Midbrain (tissue), 1 donor: ENCODE results near the gene FOXD2.
A peak's percentile ranks its signal among the peaks of the same experiment; 100 is the strongest.
"Not testable (repeated sequence)": the region's sequence is repeated elsewhere in the genome, so short reads cannot be mapped to it uniquely, and the experiment has no call there.

ENCODE experiments used
- DNase-seq: peaks from one replicate; lab custom pipeline; 2025; lab: John Stamatoyannopoulos, UW

Gene FOXD2

DNA sequence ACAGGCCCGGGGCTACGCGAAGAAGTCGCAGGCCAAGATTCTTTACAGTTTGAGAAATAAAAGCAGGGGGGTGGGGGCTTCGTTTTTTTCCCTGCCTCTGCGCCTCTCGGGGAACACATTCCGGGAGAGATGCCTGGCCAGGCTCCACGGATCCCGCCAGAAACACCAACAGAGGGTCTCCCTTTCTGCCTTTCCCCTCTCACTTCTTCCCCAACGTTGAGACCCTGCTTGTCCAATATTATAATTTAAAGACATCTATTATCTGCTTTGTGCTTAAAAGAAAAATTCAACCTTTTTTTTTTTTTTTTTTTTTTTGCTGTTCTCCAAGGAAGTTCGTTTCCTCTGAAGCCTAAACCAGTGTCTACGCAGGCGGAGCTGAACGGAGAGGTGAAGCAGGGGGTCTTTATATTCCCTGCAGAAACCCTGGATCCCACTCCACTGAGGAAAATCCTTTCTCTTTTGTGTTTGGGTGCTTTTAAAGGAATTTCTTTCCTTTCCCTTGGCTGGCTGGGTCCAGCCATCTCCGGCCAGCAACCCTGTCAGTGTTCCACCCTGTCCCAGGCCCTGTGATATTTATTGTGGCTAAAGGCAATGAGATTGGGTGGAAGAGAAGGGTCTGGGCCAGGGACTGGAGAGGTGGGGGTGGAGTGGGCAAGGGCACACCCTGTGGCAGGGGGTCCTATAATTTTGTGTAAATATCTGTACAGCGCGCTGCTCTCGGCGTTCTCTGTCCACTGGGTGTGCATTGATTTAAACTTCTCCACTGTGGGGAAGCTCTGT lies 2.2 kb downstream of the FOXD2 start:
- no peak for DNase-seq

DNA sequence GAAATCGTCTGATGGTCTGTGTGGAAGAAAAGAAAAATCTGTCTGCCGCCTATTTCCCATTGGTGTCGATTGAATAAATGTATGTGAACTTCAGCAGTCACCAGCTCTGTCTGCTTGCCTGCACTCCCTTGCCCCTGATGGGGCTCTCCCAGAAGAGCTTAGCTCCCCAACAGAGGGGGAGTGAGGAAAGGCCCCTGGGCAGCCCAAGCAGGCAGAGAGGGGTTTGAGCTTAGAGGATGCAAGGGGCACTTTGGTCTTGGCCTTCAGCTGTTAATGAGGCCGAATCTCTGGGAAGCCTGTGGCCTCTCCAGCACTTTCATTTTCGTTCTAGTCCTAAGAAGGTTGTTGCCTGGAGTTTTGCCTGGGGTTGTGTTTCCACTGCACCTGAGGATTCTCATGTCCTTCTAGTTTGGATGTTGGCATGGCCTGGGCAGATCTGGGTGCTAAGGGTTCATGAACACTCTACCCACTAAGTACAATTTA lies 2.8 kb downstream of the FOXD2 start:
- DNase-seq, result no peak

DNA sequence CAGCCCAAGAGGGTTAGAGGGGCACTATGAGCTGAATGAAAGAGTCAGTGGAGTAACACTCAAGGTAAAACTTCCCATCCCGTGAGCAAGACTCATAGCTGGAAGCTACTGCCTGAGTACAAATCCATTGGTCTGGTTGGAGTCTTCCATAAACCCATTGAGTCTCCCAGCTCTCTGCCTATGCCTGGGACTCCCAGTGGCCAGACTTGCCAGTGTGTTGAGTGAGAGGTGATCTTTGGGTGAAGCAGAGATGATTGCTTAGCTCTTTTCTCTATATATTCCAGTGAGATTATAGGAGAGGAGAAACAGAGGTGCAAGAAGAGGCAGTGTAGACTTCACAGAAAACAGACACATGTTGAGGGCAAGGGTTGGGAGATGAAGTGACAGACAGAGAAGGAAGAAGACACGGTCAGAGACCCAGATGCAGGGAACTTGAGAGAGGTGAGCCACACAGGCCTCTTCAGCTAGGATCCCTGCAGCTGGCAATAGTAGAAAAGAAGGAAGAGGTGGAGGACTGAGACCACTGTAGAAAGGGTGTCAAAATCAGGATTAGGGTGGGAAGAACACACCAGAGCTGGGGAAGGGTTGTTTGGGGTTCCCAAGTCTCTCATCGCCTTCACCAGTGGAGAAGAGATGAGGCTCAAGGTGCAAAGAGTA lies 3.7 kb downstream of the FOXD2 start:
- no peak for DNase-seq

DNA sequence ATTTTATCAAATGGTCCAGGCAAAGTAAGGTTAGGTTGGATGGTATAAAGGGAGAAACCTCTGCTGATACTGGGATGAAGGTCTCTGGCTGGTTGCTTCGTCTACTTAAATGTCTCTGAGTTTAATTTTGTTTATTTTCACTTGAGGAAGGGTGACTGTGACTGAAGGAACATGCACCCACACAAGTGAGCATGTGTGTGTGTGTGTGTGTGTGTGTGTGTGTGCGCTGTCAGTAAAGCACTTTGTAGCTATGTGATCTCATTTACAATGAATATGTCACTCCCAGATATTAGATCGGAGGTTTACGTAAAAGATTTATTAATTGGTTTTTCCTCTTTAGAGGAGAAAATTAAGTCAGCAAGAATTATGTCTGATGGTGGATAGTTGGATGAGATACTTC lies 4.4 kb downstream of the FOXD2 start:
- no peak for DNase-seq

DNA sequence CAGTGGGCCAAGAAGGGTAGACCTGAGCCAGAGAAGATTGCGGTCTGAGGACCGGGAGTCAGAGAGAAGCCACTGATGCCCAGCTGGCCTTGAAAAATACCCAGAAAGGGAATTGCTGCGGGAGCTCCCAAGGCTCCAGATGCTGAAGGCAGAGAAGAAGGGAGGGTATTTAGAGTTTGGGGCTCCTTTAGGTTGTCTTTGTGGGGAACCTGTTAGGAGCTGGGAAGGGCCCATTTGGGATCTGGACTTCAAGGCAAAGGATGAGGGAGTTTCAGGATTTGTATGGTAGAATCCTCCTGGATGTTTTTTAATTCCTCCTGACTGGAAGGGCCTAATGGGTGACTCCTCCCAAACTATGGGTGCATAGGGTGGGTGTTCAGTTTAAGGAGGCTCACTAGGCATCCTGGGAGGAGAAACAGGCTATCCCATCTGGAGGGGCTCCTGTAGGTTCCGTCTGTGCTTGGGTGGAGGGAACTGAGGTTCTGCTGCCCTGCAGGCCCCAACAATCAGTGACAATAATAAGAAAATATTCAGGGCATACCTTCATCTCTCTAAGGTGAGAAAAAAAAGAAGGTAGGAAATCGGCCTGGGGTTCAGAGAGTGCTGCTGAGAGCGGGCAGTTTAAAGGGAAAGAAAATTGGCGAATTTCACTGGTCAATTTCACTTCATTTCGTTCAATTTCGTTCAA lies 5.1 kb downstream of the FOXD2 start:
- no peak for DNase-seq

DNA sequence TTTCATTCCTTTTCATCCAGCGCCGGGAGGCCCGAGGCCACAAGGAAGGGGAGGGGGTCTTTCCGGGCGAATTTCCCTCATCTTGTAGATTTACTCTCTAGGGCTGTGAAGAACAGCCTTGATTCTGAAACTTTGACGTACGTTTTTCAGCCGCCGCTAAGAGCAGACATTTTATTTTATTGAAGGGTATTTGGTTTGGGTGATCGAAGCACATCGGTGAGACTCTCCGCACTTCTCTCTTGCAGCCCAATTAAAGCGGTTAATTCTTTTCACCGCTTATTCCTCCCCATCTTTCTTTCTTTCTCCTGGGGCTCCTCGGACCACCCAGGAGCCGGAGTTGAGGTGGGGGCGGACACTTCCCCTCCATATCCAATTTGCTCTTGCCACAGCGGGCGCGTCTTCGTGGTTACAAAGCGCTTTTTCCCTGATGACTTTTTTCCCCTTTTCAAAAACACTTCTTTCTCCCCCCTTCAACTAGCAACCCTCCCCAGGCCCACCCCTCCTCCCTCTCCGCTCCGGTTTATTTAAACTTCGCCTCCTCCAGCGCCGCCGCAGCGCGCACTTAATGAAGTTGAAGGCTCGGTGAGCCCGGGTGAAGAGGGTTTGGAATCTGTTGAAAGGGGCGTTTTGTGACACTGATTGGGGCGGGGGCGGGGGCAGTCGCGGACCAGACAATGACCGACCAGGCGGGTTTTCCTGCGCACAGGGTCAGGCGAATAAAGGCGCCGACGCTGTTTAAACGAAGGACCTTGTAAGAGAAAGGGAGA lies 5.9 kb downstream of the FOXD2 start:
- DNase-seq, result no peak

DNA sequence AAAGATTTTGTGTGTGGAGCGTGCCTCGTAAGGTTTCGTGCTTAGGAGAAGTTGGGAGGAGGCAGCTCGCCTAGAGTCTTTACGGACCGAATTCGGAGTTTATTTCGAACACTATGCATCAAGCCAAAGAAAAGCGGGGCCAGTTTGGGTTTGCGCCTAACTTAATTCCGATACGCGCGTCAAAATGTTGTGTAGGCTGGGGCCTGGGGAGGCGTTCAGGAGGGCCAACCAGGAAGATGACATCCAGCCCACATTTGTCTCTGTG lies 6.4 kb downstream of the FOXD2 start:
- no peak for DNase-seq

DNA sequence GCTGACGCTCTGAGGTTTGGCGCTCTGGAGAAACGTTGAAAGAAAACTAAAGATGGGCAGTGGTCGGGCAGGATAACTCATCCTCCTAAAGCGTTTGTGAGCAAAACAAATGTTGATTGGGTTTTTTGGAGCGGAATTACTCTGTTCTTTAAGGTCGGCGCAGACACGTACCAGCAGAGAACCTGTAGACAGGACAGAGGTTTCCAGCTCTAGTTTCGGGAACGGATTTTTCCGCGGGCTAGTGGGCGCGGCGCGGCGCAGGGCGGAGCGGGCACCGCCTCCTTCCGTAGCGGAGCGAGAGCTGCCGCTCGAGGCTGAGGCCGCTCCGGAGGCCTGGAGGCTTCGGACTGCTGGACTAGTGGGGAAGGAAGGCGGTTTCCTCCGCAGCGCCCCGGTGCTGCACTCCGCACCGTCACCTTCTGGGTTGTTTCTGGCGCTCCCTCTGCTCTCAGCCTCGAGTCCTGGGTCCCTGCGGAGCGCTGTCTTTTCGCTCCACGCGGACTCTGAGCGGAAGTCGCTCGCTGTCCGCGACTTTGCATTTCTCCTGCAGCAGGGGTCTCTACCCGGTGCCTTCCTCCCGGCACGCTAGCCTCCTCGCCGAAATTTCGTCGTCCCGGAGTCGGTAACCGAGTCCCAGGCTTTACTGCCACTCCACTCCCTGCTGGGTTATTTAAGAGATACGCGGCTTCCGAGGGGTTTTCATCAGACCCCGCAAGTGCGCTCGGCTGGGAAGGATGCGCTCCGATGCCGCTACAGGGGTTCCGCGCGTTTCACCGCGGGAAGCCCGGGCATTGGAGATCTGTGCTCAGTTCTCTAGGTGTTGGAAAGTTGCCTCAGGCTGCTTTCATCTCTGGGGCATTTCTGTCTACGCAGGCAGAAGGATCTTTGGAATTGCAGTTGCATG lies 7.0 kb downstream of the FOXD2 start:
- no peak for DNase-seq

DNA sequence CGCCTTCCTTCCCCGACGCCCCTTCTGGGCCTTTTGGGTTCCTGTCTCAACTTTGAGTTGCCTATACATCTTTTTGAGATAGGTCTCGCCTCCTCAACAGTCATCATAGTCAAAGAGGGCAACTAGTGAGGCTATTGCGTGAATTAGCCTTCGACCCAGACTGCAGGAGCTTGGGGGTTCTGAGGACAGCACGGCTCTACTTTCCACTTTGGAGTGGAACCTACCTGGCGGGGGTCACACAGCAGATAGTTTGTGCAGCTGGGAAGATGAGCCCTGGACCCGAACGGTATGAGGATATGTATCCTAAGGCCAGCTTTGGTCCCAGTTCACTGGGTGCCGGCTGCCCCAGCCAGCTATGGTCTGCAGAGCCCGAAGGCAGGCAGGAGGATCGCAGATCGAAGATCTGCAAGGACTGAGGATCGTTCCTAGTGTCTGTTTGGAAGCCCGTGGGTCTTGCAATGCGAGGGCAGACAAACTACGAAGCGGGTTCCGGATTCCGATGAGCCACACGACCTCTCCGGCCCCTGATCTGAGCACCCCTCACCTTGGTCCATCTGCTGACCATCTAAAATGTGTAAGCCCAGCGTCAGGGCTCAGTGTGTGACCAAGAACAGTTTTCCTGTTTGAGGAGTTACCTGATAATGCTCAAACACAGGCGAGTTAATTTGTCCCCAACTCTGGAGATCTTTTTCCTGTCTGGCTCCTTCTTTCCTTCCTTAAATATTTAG lies 8.1 kb downstream of the FOXD2 start:
- DNase-seq, result no peak

DNA sequence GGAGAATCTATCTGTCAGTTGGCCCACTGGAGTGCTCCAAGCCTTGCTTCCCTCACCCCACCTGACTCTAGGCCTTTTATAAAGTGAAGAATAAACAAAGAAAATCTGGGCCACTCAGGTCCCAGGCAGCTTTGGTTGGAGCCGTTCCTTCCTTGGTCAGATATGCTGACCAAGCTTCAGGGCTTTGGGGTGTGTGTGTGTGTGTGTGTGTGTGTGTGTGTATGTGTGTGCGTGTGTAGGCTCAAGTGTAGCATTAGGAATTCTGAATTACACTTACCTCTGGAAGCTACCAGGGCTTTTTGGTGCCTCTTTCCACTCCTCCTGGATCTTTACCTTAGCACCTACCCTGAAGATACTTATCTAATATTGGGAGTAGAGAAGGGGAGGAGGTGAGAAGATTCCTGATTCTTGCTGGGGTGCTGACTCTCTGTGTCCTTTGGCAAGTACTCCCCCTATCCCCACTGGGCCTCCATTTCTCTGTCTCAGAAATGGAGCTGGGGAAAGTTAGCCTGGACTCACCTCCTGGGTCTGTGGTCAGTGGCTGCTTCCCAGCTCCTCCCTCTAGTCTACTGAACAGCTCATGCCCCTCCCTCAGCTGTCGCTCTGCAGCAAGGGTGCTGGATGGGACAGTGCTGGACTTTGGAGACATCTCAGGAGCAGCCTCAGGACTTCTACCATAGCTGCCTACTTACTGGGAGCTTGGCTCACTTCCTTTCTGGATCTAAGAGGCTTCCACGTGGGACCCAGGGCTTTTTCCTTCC lies 10.8 kb downstream of the FOXD2 start:
- DNase-seq, result no peak

DNA sequence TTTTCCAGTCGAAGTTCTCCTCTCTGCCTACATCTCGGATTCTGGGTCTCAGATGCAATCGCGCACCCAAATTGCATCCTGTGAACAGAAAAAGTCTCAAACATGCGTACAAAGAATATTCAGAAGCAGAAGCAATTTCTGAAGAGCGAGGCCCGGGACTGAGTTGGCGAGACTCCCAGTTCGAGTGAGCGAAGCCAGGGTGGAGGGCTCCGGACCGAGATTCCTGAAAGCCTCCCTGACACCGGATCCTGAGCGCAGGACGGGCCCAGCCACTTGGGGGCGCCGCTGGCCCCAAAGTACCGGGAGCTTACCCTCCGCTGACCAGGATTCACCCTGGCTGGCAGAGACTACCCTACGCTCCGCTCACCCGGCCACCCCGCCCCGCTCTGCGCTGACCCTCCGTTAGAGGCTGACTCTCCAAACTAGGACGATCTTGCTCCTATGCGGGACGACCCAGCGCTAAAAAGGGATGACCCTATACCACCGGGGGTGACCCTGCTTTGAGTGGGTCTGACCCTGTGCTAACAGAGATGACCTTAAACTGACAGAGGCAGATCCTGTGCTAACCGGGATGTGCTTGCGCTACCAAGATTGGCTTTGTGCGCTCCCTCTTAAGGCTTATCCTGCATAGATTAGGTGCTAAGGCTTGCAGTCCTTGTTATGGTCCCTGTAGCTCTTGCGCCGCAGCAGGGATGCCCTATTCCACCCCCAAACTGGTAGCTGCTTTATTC lies 12.1 kb downstream of the FOXD2 start:
- DNase-seq, result peak; percentile 8

DNA sequence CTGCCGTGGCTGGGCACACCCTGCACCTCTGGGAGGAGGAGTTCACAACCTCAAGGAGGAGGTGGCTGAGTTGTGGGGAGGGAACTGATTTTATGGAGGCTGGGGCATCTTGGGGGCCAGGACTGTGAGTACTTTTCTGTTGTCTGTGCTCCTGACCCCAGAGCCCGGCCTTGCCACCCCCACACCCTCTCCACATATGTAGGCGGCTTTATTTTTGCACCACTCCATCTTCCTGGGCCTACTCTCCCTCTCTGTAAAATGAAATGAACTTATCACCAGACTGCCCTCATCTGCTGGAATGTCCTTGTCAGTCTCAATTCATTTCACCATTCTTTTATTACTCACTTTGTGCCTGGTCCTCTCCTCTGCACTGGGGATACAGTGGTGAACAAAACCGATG lies 12.8 kb downstream of the FOXD2 start:
- no peak for DNase-seq

DNA sequence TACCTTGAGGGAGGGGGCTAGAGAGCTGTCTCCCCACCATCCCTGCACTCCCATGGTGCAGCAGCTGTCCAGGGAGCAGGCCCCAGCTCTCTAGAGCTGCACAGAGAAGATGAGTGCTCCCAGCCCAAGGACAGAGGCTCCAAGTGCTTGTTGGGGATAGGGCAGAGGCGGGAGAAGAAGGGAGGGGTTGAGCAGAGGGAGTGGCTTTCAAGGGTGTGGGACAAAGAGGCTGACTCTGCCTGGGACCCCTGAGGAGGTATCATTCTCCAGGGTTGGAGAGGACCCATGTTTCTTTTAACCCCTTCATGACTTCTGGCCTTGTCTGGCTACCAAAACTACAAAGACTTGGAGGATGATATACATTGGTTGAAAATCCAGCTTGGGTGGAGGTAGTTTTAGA lies 14.6 kb downstream of the FOXD2 start:
- DNase-seq, result no peak

DNA sequence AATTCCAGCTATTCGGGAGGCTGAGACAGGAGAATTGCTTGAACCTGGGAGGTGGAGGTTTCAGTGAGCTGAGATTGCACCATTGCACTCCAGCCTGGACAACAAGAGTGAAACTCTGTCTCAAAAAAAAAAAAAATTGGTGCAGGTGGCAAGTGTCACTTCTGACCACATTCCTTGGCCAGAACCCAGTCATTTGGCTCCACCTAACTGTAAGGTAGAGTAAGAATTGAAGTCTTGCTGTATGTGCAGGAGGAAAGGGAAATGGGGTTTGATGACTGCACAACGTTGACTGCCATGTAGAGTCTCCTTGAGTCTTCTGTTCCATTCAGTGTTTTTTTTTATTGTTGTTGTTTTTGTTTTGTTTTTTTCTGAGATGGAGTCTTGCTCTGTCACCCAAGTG lies 16.1 kb downstream of the FOXD2 start:
- DNase-seq, result not testable (repeated sequence)

DNA sequence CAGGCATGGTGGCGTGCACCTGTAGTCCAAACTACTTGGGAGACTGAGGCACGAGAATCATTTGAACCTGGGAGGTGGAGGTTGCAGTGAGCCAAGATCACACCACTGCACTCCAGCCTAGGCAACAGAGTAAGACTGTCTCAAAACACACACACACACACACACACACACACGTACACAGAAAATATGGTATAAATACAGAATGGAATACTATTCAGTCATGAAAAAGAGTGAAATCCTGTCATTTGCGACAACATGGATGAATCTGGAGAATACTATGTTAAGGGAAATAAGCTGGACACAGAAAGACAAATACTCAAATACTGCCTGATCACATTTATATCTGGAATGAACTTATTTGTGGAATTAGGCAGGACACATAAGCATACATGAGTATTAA lies 18.4 kb downstream of the FOXD2 start:
- DNase-seq, result no peak

DNA sequence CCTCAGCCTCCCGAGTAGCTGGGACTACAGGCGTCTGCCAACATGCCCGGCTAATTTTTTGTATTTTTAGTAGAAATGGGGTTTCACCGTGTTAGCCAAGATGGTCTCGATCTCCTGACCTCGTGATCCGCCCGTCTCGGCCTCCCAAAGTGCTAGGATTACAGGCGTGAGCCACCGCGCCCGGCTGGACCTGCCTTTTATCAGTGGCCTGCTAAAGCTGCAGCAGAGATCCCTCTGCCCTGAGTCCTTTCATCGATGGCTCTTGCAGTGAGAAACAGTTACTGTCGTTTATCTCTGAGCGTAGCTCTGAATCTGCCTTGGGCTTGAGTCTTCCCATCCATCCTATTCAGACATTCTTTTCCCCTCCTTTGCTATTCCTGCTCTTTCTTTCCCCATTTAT lies 19.7 kb downstream of the FOXD2 start:
- not testable (repeated sequence) for DNase-seq

DNA sequence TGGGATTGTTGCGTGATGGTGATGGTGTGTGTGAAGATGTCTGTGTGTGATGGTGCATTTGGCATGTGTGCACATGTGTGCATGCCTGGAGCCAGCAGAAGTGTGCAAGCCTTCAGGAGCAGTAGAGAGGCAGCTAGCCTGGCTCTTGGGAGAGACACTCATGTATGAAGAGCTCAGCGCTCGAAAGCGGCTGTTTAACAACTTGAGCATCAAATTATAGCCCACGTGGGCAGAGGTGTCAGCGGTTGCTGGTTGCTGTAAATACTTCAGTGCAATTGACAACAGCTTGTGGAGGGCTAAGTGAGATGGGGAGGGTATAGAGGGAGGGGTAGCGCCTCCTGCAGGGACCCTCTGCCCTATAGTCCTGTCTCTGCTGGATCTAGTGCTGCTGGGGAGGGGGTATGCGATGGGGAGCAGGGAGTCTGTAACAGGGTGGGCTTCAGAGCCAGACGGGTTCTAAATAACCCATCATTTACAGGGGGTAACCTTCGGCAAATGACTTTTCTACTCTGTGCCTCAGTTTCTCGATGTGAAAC lies 21.5 kb downstream of the FOXD2 start:
- no peak for DNase-seq

DNA sequence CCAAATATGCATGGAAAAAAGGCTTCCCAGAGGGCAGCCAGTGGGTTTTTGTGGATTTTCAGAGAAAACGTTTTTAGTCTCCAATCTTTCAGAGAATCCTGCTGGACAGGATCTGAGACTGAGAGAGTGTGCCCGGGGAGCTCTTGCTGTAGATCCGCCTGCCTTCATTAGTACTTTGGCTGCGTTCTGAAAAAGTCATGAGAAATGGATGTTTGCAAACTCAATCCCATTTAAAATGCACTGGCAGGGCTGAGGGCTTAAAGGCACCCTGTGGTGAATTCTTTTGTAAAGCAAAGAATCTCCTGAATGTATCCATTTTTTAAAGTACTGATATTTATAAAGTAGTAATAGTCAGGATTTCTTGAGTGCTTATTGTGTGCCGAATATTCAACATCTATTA lies 22.2 kb downstream of the FOXD2 start:
- DNase-seq, result no peak

DNA sequence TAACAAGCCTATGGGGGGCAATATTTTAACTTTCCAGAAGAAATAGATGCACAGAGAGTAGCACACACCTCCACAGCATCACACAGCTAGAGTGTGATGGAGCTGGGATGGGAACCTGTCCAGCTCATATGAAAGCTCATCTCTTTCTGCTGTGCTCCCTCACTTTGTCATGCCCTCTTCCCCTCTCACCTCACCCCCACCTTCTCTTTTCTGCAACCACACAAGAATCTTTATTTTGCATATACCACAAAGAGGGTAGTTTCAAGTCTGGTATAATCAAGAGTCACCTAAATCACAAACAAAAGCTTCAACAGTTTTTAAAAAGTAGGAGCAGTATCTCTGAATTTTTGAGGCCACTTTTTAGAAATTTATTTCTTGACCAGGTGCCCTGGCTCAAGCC lies 22.6 kb downstream of the FOXD2 start:
- DNase-seq, result no peak
